ENCODE data around the gene MAP3K7. TPM values are rescaled to one million over a fixed set of nuclear protein-coding genes. Genes with fewer than 3 reads are reported as not detected.

MAP3K7 gene
- total and polyA plus RNA-seq, 4 donors, result 5.5 to 17.2 (median 11.5) TPM

DNA sequence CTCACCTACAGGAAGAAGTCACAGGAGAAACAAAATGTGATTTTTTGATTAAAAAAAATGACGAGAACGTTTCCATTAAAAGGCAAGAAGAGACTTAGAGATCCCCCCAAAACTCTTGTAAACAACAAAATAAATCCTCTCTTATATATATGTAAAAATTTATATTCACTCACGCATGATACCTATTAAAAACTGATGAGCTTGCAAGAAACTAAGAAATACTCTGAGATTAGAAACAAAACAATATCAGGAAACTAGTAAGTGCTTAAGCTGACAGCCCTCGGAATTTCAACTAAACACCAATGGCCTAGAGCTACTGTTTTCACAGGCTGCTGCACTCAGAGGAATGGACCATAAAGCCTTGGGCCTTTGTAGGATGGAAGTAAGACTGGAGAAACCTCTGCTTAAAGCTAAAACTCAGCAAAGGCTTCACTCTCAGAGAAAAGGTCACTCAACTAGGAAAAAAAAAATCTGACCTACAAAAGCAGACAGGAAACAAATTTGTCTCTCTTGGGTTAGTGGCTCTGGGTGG lies 63.0 kb downstream of the MAP3K7 start (continued):
- TF ChIP-seq, protein P1, sequence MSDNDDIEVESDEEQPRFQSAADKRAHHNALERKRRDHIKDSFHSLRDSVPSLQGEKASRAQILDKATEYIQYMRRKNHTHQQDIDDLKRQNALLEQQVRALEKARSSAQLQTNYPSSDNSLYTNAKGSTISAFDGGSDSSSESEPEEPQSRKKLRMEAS (IDR thresholded peaks at IDR 0.05), result no peak
- TF ChIP-seq EGR1 (IDR thresholded peaks at IDR 0.05; ENCODE audit: low read depth in 2 of 2) (no peak), JUND (IDR thresholded peaks at IDR 0.05) (no peak), SP1 (IDR thresholded peaks at IDR 0.05) (no peak), HNF4G (IDR thresholded peaks at IDR 0.05) (no peak)

DNA sequence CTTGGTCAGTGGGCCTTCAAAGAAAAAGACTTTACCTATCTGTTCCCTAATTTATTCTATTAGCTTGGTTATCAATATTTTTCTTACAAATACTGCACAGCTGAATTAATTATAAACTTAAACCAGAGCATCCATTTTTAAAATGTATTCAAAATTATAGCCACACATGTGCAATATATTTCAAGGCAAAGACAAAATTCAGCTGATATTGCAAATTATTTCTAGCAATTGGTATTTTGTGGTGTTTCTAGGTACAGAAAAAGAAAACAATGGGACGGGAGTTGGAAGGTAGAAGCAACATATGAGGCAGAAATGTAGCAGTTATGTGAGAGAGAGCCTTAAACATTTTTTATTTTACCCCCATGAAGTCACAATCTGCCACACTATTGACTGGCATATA lies 64.9 kb downstream of the MAP3K7 start:
- Histone ChIP-seq H3K4me3 (ENCODE audit: low read depth in 1 of 3, low read length in 3 of 3) (no peak overlapping the region), H3K36me3 (ENCODE audit: control insufficient read depth in 4 of 4, insufficient read depth in 3 of 4, low read depth in 1 of 4, low read length in 3 of 4) (peaks cover 2 to 21% (median 15%) of the 10 kb centered on the region in 4 donors), H3K27me3 (ENCODE audit: control insufficient read depth in 4 of 4, insufficient read depth in 4 of 4, low read length in 3 of 4) (no peaks in the 10 kb centered on the region), H3K9ac (ENCODE audit: low read depth in 1 of 2, low read length in 2 of 2) (no peak overlapping the region), H3K4me1 (ENCODE audit: control insufficient read depth in 4 of 4, insufficient read depth in 4 of 4, low read length in 3 of 4) (peaks cover 0 to 1% (median 0%) of the 10 kb centered on the region in 4 donors), H3K9me3 (ENCODE audit: control insufficient read depth in 4 of 4, low read length in 3 of 4) (no peaks in the 10 kb centered on the region), H3K27ac (ENCODE audit: low read depth in 1 of 2, low read length in 2 of 2) (no peak overlapping the region)
- WGBS, result 96% methylated on average over 1 of the region's 1 CpG
- TF ChIP-seq, protein P2, sequence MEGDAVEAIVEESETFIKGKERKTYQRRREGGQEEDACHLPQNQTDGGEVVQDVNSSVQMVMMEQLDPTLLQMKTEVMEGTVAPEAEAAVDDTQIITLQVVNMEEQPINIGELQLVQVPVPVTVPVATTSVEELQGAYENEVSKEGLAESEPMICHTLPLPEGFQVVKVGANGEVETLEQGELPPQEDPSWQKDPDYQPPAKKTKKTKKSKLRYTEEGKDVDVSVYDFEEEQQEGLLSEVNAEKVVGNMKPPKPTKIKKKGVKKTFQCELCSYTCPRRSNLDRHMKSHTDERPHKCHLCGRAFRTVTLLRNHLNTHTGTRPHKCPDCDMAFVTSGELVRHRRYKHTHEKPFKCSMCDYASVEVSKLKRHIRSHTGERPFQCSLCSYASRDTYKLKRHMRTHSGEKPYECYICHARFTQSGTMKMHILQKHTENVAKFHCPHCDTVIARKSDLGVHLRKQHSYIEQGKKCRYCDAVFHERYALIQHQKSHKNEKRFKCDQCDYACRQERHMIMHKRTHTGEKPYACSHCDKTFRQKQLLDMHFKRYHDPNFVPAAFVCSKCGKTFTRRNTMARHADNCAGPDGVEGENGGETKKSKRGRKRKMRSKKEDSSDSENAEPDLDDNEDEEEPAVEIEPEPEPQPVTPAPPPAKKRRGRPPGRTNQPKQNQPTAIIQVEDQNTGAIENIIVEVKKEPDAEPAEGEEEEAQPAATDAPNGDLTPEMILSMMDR (IDR thresholded peaks at IDR 0.05; ENCODE audit: low read depth, low read length, missing input control), result no peak
- TF ChIP-seq, protein P3, sequence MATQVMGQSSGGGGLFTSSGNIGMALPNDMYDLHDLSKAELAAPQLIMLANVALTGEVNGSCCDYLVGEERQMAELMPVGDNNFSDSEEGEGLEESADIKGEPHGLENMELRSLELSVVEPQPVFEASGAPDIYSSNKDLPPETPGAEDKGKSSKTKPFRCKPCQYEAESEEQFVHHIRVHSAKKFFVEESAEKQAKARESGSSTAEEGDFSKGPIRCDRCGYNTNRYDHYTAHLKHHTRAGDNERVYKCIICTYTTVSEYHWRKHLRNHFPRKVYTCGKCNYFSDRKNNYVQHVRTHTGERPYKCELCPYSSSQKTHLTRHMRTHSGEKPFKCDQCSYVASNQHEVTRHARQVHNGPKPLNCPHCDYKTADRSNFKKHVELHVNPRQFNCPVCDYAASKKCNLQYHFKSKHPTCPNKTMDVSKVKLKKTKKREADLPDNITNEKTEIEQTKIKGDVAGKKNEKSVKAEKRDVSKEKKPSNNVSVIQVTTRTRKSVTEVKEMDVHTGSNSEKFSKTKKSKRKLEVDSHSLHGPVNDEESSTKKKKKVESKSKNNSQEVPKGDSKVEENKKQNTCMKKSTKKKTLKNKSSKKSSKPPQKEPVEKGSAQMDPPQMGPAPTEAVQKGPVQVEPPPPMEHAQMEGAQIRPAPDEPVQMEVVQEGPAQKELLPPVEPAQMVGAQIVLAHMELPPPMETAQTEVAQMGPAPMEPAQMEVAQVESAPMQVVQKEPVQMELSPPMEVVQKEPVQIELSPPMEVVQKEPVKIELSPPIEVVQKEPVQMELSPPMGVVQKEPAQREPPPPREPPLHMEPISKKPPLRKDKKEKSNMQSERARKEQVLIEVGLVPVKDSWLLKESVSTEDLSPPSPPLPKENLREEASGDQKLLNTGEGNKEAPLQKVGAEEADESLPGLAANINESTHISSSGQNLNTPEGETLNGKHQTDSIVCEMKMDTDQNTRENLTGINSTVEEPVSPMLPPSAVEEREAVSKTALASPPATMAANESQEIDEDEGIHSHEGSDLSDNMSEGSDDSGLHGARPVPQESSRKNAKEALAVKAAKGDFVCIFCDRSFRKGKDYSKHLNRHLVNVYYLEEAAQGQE (IDR thresholded peaks at IDR 0.05), result no peak
- TF ChIP-seq GABPA (IDR thresholded peaks at IDR 0.05 in 1 of 2, conservative IDR thresholded peaks at IDR 0.05 in 1 of 2), result no peak
- TF ChIP-seq, protein P1 (IDR thresholded peaks at IDR 0.05), result no peak
- TF ChIP-seq NR2F2 (IDR thresholded peaks at IDR 0.05), result no peak
- no peak for TF ChIP-seq SP1 (IDR thresholded peaks at IDR 0.05)
- TF ChIP-seq FOXA1 (IDR thresholded peaks at IDR 0.05), result no peak
- TF ChIP-seq, protein P4, sequence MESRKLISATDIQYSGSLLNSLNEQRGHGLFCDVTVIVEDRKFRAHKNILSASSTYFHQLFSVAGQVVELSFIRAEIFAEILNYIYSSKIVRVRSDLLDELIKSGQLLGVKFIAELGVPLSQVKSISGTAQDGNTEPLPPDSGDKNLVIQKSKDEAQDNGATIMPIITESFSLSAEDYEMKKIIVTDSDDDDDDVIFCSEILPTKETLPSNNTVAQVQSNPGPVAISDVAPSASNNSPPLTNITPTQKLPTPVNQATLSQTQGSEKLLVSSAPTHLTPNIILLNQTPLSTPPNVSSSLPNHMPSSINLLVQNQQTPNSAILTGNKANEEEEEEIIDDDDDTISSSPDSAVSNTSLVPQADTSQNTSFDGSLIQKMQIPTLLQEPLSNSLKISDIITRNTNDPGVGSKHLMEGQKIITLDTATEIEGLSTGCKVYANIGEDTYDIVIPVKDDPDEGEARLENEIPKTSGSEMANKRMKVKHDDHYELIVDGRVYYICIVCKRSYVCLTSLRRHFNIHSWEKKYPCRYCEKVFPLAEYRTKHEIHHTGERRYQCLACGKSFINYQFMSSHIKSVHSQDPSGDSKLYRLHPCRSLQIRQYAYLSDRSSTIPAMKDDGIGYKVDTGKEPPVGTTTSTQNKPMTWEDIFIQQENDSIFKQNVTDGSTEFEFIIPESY (IDR thresholded peaks at IDR 0.05), result no peak
- no peak for TF ChIP-seq TAF1 (conservative IDR thresholded peaks at IDR 0.05)
- TF ChIP-seq, protein P5, sequence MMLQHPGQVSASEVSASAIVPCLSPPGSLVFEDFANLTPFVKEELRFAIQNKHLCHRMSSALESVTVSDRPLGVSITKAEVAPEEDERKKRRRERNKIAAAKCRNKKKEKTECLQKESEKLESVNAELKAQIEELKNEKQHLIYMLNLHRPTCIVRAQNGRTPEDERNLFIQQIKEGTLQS (IDR thresholded peaks at IDR 0.05), result no peak
- TF ChIP-seq RXRA (IDR thresholded peaks at IDR 0.05), result no peak
- DNase-seq (ENCODE audit: low spot score), result no peak

Data from liver (tissue), 9 donors.